Spleen (tissue), 11 donors: ENCODE measurements around the gene KLHL25. TPM values are rescaled to one million over a fixed set of nuclear protein-coding genes. Genes with fewer than 3 reads are reported as not detected.

Experiments used
- DNase-seq: peaks from one replicate; pipeline ENCODE4 v3.0.0-alpha.2; 2020
- H3K27ac ChIP-seq, 8 donors: fragments of 200-600 bp; sonication (generic) in 7 of 8; 1 replicate in 4 of 8; 2 replicates in 4 of 8; pipeline versions ENCODE4 v1.5.0 to v1.8.0; 2016 to 2021; ENCODE audit warnings: inconsistent platforms in 4 of 8, mild to moderate bottlenecking in 4 of 8, moderate library complexity in 1 of 8
- H3K27me3 ChIP-seq, 7 donors: fragments of 200-600 bp; sonication (generic) in 6 of 7; replicated peaks in 1 of 7; 1 replicate in 4 of 7; 2 replicates in 3 of 7; pipeline versions ENCODE4 v1.5.0 to v1.8.0; 2016 to 2021; ENCODE audit warnings: inconsistent platforms in 3 of 7, mild to moderate bottlenecking in 1 of 7
- H3K36me3 ChIP-seq, 6 donors: fragments of 200-600 bp; sonication (generic) in 5 of 6; 1 replicate in 4 of 6; 2 replicates in 2 of 6; pipeline versions ENCODE4 v1.5.0 to v1.8.0; 2016 to 2021; ENCODE audit warnings: inconsistent platforms in 2 of 6
- H3K4me1 ChIP-seq, 6 donors: fragments of 200-600 bp; sonication (generic) in 5 of 6; 1 replicate in 3 of 6; 2 replicates in 3 of 6; pipeline versions ENCODE4 v1.5.0 to v1.8.0; 2016 to 2021; ENCODE audit warnings: inconsistent platforms in 3 of 6
- H3K4me3 ChIP-seq, 8 donors: fragments of 200-600 bp; sonication (generic) in 7 of 8; 1 replicate in 4 of 8; 2 replicates in 4 of 8; pipeline versions ENCODE4 v1.5.0 to v1.8.0; 2016 to 2021; ENCODE audit warnings: inconsistent platforms in 4 of 8, mild to moderate bottlenecking in 4 of 8, moderate library complexity in 2 of 8
- H3K9me3 ChIP-seq, 8 donors: fragments of 200-600 bp; sonication (generic) in 7 of 8; 1 replicate in 4 of 8; 2 replicates in 4 of 8; pipeline versions ENCODE4 v1.5.0 to v1.8.0; 2016 to 2021; ENCODE audit warnings: inconsistent platforms in 4 of 8
- POLR2A ChIP-seq, 3 donors: fragments of 450-650 bp; IDR thresholded peaks; one replicate each; pipeline ENCODE4 v1.5.1; 2017; ENCODE audit warnings: antibody characterized with exemption in 3 of 3, mild to moderate bottlenecking in 1 of 3
- POLR2AphosphoS5 ChIP-seq, 3 donors: sonication (generic); formaldehyde crosslinking; IDR thresholded peaks; one replicate each; pipeline ENCODE4 v1.5.1; 2017; ENCODE audit warnings: antibody characterized with exemption in 3 of 3
- WGBS, 5 donors: extraction: QIAGEN DNeasy Blood & Tissue Kit in 3 of 5; methylation state at CpG; one replicate each; pipeline versions ENCODE4 v1.1.5 to v1.1.7; 2013 to 2018; 5-methylcytosine and 5-hydroxymethylcytosine counted together
- intact Hi-C: fragments of 100-400 bp; cut with DNase I; formaldehyde crosslinking; loops from one replicate; pipeline ENCODE4 v1.15.0; 2023; ENCODE audit warnings: low total_unique reads
- polyA plus RNA-seq, 3 donors: library from polyadenylated mRNA; stranded (reverse); fragments of 200-250 nt; gene quantifications; one replicate each; pipeline ENCODE4 v1.2.1, GENCODE V29; 2013
- total RNA-seq, 7 donors: library from RNA; depleted of rRNA in 3 of 7; stranded (reverse); fragments of >200 nt in 3 of 7; fragmentation: NEBNext Ultra II Directional in 4 of 7; extraction: Animal tissue kit (Norgen Biotek cat#: 25700) in 4 of 7; gene quantifications; one replicate each; pipeline versions ENCODE4 v1.1.0 to v1.2.1, GENCODE V29; 2016 to 2021
- TF ChIP-seq, protein P1 (sequence below), 11 experiments: fragments of 200-600 bp in 7 of 11; fragments of 450-650 bp in 4 of 11; sonication (generic) in 4 of 11; IDR thresholded peaks in 8 of 11; conservative IDR thresholded peaks in 3 of 11; 1 replicate in 7 of 11; 2 replicates in 4 of 11; pipeline versions ENCODE4 v1.4.0 to v1.8.0; 2016 to 2021; ENCODE audit warnings: antibody characterized with exemption in 11 of 11, inconsistent platforms in 4 of 11, mild to moderate bottlenecking in 1 of 11
- donor health status: healthy with polysubstance abuse.
- donor health status: DM: no; HTN: no; CAD: no; lungs with moderate emphysema.
- donor health status: DM: no; HTN: no; CAD: no.
- donor health status: Bipolar disorder and iron deficiency.
- donor health status: healthy.
- donor health status: DM: no; HTN: no; CAD: no.
- donor health status: DM: yes; HTN: yes; CAD: no.

KLHL25 gene
- total and polyA plus RNA-seq, 10 donors = 1.00 to 4.6 (median 3.1) TPM

DNA sequence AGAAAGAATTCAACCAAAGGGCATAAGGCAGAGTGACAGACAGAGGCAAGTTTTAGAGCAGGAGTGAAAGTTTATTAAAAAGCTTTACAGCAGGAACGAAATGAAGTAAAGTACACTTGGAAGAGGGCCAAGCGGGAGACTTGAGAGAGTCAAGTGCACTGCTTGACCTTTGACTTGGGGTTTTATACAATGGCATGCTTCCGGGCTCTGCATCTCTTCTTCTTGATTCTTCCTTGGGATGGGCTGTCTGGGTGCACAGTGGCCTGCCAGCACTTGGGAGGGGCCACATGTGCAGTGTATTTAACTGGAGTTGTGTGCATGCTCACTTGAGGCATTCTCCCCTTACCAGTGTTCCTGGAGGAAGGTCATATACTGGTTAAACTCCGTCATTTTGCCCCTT, 30.4 kb upstream of the KLHL25 start:
- WGBS, 5 donors = 61 to 74% (median 71%) methylated on average over 4 of the region's 4 CpGs
- Histone ChIP-seq H3K9me3 (no peaks in the 10 kb centered on the region), H3K27ac (no peak overlapping the region), H3K36me3 (no peaks in the 10 kb centered on the region), H3K4me3 (no peak overlapping the region), H3K27me3 (peaks cover 0 to 31% (median 0%) of the 10 kb centered on the region in 7 donors), H3K4me1 (peaks cover 0 to 7% (median 0%) of the 10 kb centered on the region in 6 donors)
- intact Hi-C loops = no loop called here
- TF ChIP-seq POLR2A (IDR thresholded peaks at IDR 0.05) (no peak), POLR2AphosphoS5 (IDR thresholded peaks at IDR 0.05) (no peak)
- TF ChIP-seq, protein P1, sequence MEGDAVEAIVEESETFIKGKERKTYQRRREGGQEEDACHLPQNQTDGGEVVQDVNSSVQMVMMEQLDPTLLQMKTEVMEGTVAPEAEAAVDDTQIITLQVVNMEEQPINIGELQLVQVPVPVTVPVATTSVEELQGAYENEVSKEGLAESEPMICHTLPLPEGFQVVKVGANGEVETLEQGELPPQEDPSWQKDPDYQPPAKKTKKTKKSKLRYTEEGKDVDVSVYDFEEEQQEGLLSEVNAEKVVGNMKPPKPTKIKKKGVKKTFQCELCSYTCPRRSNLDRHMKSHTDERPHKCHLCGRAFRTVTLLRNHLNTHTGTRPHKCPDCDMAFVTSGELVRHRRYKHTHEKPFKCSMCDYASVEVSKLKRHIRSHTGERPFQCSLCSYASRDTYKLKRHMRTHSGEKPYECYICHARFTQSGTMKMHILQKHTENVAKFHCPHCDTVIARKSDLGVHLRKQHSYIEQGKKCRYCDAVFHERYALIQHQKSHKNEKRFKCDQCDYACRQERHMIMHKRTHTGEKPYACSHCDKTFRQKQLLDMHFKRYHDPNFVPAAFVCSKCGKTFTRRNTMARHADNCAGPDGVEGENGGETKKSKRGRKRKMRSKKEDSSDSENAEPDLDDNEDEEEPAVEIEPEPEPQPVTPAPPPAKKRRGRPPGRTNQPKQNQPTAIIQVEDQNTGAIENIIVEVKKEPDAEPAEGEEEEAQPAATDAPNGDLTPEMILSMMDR (IDR thresholded peaks at IDR 0.05 in 8 of 11, conservative IDR thresholded peaks at IDR 0.05 in 3 of 11) = no peak
- DNase-seq = no peak

DNA sequence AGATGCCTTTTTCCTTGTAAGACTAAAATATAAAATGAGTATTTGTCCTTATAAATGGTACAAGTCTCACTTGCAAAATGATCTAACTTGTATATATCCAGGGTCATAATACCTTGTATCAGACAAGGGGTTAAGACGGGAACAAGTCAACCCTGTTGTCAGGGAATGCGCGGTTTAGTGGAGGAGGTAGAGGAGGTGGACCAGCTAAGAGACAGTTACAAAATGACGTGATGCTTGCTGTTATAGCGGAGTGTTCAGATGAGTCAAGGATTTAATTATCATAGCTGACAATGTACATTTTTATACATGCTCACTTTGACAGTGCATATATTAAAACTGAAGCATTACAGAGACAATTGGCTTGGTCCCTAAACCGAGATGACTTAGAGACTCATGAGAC, 26.8 kb upstream of the KLHL25 start:
- Histone ChIP-seq H3K4me3 (no peak overlapping the region), H3K27me3 (peaks cover 0 to 41% (median 0%) of the 10 kb centered on the region in 7 donors), H3K4me1 (peaks cover 0 to 7% (median 0%) of the 10 kb centered on the region in 6 donors), H3K9me3 (no peaks in the 10 kb centered on the region), H3K27ac (no peak overlapping the region), H3K36me3 (no peaks in the 10 kb centered on the region)
- DNase-seq = no peak
- intact Hi-C loops = no loop called here
- TF ChIP-seq POLR2A (IDR thresholded peaks at IDR 0.05) (no peak), POLR2AphosphoS5 (IDR thresholded peaks at IDR 0.05) (no peak)
- TF ChIP-seq, protein P1 (IDR thresholded peaks at IDR 0.05 in 8 of 11, conservative IDR thresholded peaks at IDR 0.05 in 3 of 11) = no peak
- 78 to 90% (median 83%) methylated on average over 6 of the region's 6 CpGs for WGBS, 5 donors

DNA sequence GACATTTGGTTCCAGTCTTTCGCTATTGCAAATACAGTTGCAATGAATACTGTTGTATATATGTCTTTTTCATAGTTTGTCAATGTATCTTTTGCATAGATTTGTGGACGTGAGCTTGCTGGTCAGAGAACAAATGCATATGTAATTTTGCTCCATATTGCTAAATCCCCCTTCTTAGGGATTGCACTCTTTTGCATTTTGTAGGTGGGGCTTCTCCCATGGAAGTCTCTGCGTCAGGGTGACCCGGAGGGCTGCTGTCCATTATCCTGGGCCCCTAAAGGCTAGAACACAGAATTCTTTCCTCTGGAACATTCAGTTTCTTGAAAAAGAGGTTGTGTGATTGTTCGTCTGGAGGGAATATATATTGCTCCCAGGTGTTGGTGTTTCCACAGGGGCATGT, 25.2 kb upstream of the KLHL25 start:
- Histone ChIP-seq H3K36me3 (no peaks in the 10 kb centered on the region), H3K4me3 (no peak overlapping the region), H3K4me1 (peaks cover 0 to 2% (median 0%) of the 10 kb centered on the region in 6 donors), H3K27me3 (peaks cover 0 to 41% (median 0%) of the 10 kb centered on the region in 7 donors), H3K27ac (no peak overlapping the region), H3K9me3 (no peaks in the 10 kb centered on the region)
- TF ChIP-seq, protein P1 (IDR thresholded peaks at IDR 0.05 in 8 of 11, conservative IDR thresholded peaks at IDR 0.05 in 3 of 11) = no peak
- no peak for TF ChIP-seq POLR2A (IDR thresholded peaks at IDR 0.05)
- TF ChIP-seq POLR2AphosphoS5 (IDR thresholded peaks at IDR 0.05) = no peak
- DNase-seq = no peak
- WGBS, 5 donors = 79 to 88% (median 84%) methylated on average over 5 of the region's 5 CpGs
- intact Hi-C loops = no loop called here

DNA sequence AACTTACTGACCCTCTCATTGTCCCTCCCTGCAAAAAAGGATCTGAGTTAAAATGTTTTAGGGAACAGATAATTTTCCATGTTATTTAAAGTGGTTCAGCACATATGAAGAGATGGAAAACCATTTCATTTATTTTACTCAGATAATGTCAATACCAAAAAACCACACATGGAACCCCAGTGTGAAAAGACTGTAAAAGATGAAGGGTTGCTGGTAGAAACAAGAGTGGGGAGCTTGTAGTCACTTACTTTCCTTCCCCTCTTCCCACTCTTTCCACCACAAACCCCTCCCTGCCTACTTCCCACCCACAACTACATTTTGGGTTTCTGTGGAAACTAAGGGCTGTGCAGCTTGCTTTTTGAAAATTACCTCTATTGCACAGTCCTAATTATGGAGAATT, 18.5 kb upstream of the KLHL25 start:
- Histone ChIP-seq H3K9me3 (no peaks in the 10 kb centered on the region), H3K27ac (no peak overlapping the region), H3K4me1 (no peaks in the 10 kb centered on the region), H3K4me3 (no peak overlapping the region), H3K27me3 (no peaks in the 10 kb centered on the region), H3K36me3 (no peaks in the 10 kb centered on the region)
- no peak for DNase-seq
- intact Hi-C loops = no loop called here
- no peak for TF ChIP-seq POLR2AphosphoS5 (IDR thresholded peaks at IDR 0.05)
- TF ChIP-seq, protein P1 (IDR thresholded peaks at IDR 0.05 in 8 of 11, conservative IDR thresholded peaks at IDR 0.05 in 3 of 11) = no peak
- no peak for TF ChIP-seq POLR2A (IDR thresholded peaks at IDR 0.05)
